Measurements from ENCODE around the gene RTN4R.

The RTN4R gene

DNA sequence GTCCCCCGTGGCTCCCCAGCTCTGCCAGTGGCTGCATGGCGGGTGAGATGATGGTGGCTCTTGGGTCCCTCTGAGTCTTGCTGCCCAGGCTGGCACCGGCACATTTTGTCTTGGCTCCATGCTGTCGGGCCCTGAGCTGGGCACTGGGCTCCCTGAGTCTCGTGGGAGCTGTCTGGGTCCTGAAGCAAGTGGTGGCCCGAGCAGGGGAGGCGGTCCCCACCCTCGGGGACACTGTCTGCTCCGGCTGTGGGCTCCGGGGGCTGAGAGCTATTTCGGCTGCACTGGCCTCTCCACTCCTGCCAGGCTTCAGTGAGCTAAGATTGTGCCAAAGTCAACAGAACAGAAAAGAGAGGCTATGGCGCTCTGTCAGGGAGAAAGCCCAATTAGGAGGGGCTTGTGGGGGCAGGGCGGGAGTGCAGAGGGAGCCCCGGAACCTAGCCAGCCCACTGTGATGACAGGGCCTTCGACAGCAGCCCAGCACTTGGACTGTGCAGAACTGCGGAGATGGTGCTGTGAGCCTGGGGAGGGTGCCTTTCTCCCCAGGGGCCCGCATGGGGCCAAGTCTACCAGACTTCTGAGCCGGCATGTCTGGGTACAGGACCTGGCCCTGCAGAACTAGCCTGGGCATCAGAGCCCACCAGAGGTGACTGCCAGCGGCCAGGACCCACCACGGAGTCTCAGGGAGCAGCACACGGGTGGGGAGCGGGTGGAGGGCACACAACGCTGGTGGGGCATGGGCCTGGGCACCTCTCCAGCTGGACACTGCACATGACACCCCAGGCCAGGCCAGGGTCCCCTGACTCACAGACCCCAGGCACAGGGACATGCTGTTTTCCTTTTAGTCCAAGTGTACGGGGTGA, 38.0 kb downstream of the RTN4R start:
- Histone ChIP-seq H3K36me3 (no peaks in the 10 kb centered on the region), H3K9me3 (no peaks in the 10 kb centered on the region), H3K27me3 (no peaks in the 10 kb centered on the region), H3K4me3 (ENCODE audit: low read depth in 1 of 2, low read length in 1 of 2) (no peak overlapping the region), H3K4me1 (ENCODE audit: control insufficient read depth in 1 of 2, insufficient read depth in 1 of 2, low read depth in 1 of 2, low read length in 1 of 2) (no peaks in the 10 kb centered on the region), H3K27ac (no peak overlapping the region)
- TF ChIP-seq, protein P1, sequence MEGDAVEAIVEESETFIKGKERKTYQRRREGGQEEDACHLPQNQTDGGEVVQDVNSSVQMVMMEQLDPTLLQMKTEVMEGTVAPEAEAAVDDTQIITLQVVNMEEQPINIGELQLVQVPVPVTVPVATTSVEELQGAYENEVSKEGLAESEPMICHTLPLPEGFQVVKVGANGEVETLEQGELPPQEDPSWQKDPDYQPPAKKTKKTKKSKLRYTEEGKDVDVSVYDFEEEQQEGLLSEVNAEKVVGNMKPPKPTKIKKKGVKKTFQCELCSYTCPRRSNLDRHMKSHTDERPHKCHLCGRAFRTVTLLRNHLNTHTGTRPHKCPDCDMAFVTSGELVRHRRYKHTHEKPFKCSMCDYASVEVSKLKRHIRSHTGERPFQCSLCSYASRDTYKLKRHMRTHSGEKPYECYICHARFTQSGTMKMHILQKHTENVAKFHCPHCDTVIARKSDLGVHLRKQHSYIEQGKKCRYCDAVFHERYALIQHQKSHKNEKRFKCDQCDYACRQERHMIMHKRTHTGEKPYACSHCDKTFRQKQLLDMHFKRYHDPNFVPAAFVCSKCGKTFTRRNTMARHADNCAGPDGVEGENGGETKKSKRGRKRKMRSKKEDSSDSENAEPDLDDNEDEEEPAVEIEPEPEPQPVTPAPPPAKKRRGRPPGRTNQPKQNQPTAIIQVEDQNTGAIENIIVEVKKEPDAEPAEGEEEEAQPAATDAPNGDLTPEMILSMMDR (IDR thresholded peaks at IDR 0.05), result no peak

DNA sequence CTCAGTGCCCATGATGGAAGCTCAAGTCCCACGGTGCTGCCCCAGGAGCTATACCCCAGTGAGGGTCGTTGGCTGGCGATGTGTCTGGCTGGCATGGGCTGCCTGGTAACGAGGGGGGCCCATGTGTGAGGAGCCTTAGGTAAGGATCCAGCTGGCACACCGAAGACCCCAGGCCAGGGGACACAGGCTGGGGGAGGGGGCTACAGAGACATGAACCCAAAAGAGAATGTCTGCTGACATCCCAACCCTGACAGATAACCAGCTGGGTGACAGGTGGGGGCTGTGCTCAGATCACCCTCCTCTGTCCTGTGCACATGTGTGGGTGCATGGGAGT, 39.2 kb downstream of the RTN4R start:
- TF ChIP-seq, protein P1 (IDR thresholded peaks at IDR 0.05), result no peak
- Histone ChIP-seq H3K4me3 (ENCODE audit: low read depth in 1 of 2, low read length in 1 of 2) (no peak overlapping the region), H3K9me3 (no peaks in the 10 kb centered on the region), H3K36me3 (no peaks in the 10 kb centered on the region), H3K27me3 (no peaks in the 10 kb centered on the region), H3K4me1 (ENCODE audit: control insufficient read depth in 1 of 2, insufficient read depth in 1 of 2, low read depth in 1 of 2, low read length in 1 of 2) (no peaks in the 10 kb centered on the region), H3K27ac (no peak overlapping the region)

DNA sequence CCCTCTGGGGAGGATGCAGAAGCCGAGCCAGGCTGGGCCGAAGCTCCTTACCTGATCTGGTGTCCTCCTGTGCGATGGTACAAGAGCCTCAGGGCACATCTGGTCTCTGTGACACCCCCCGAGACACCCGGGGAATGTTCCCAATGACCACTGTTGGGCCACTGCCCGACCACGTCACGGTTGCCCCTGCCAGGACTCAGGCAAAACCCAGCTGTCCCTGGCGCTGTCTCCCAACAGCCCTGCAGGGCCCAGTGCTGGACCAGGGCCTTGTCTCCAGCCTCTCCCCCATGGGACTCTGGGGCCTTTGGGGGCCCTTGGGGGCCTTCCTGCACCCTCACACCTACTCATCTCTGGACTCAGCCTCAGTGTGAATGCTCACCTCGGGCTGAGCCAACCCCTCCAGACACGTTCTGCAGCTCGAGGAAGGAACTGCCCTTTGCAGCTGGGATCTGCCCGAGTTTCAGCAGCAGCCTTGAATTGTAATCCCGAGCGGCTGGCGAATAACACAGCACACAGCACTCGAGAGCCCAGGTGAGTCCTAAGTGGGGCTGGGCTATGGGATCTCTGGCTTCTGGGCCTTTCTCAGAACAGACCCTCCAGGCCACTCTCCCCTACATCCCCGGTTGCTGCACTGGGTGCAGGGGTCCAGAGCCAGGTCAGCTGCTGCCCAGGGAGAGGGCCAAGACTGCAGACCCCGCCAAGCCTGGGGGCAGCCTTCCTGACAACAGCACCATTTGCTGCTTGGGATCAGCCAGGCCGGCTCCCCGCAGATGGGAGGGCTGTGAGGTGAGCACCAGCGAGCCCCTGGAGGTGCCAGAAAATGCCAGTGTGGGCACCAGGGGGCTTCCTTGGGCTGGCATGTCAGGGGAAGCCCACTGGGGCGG, 39.8 kb downstream of the RTN4R start:
- no peaks in the 10 kb centered on the region for H3K27me3 ChIP-seq
- no peaks in the 10 kb centered on the region for H3K4me1 ChIP-seq (ENCODE audit: control insufficient read depth in 1 of 2, insufficient read depth in 1 of 2, low read depth in 1 of 2, low read length in 1 of 2)
- TF ChIP-seq, protein P1 (IDR thresholded peaks at IDR 0.05), result no peak
- no peaks in the 10 kb centered on the region for H3K9me3 ChIP-seq
- no peaks in the 10 kb centered on the region for H3K36me3 ChIP-seq
- H3K27ac ChIP-seq, result no peak overlapping the region
- no peak overlapping the region for H3K4me3 ChIP-seq (ENCODE audit: low read depth in 1 of 2, low read length in 1 of 2)

DNA sequence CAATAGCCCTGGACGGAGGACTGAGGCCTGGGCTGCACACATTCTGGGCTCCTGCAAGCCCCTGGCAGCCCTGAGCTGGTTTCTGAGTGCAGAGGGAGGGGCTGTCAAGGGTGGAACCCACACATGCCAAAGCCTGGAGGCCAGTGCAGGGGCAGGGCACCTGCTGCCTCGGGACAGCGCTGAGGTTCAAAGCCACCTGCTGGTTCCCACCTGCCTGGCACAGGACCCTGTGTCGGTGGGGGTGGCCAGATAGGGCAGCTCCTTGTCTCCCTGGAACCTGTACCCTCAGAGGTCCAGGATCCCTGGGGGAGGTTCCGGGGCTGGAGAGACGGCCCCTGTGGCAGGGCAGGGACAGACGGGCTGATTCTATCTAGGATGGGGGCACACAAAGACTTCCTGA, 40.8 kb downstream of the RTN4R start:
- no peak overlapping the region for H3K4me3 ChIP-seq (ENCODE audit: low read depth in 1 of 2, low read length in 1 of 2)
- H3K9me3 ChIP-seq, result no peaks in the 10 kb centered on the region
- no peaks in the 10 kb centered on the region for H3K4me1 ChIP-seq (ENCODE audit: control insufficient read depth in 1 of 2, insufficient read depth in 1 of 2, low read depth in 1 of 2, low read length in 1 of 2)
- no peaks in the 10 kb centered on the region for H3K27me3 ChIP-seq
- TF ChIP-seq, protein P1 (IDR thresholded peaks at IDR 0.05), result no peak
- no peaks in the 10 kb centered on the region for H3K36me3 ChIP-seq
- no peak overlapping the region for H3K27ac ChIP-seq

DNA sequence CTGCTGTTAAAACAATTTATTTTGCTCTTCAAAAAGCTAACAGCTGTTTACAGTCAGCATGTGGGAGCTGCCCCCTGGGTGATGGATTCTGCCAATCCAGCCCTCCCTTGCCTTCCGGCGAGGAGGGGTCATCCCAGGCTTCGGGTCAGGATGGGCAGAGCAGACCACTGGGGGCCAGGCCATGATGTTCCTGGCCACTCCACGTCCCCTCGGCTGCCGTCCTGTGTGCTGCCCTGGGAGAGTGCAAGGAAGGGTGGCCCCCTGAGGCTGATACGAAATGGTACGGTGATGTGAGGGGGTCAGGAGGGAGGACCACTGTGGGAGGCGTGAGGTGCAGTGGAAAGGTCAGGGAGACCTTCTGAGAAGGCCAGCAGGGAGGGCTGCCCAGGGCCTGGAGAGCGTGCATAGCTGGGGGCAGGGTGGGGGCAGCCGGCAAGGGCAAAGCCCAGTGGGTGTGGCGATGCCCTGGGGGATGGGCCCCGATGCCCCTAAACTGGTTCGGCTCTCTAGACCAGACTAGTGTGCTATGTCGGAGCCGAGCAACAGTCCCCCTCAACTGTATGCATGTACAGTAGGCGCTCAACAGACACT, 41.3 kb downstream of the RTN4R start:
- H3K27ac ChIP-seq, result no peak overlapping the region
- H3K27me3 ChIP-seq, result no peaks in the 10 kb centered on the region
- no peaks in the 10 kb centered on the region for H3K4me1 ChIP-seq (ENCODE audit: control insufficient read depth in 1 of 2, insufficient read depth in 1 of 2, low read depth in 1 of 2, low read length in 1 of 2)
- H3K4me3 ChIP-seq (ENCODE audit: low read depth in 1 of 2, low read length in 1 of 2), result no peak overlapping the region
- H3K36me3 ChIP-seq, result no peaks in the 10 kb centered on the region
- TF ChIP-seq, protein P1 (IDR thresholded peaks at IDR 0.05), result no peak
- H3K9me3 ChIP-seq, result no peaks in the 10 kb centered on the region

Data from neutrophil (primary cell).